Fibroblast of skin of scalp (primary cell): ENCODE results near the gene CD9.

ENCODE experiments used
- DNase-seq: peaks from one replicate; pipeline ENCODE4 v3.0.0-alpha.2; 2013

Gene CD9

DNA sequence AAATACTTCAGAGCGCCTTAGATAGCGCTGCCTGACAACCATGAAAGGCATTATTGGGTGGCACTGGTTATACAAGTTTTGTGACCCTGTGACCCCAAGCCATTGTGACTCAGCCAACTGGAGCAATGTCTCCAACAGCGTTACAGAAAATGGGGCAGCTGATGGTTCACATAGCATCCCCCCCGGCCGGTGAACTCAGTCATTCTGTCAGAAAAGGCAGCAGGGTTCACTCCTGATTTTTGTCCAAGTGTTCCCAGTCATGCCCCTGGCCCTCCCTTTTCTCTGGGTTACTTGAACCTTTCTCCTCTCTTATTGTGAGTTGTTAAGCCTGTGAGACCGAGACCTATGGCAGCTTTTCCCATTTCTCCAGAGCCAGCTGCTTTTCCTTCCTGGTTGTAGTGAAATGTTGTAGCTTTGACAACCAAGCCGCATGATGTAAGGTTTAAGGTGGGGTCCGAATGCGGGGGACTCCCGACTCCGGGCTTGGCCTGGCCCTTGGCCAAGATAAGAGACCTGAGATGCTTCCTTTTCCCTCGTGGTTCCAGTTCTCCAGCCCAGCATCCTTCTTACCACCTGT is 22.0 kb downstream of the CD9 start:
- DNase-seq = no peak

DNA sequence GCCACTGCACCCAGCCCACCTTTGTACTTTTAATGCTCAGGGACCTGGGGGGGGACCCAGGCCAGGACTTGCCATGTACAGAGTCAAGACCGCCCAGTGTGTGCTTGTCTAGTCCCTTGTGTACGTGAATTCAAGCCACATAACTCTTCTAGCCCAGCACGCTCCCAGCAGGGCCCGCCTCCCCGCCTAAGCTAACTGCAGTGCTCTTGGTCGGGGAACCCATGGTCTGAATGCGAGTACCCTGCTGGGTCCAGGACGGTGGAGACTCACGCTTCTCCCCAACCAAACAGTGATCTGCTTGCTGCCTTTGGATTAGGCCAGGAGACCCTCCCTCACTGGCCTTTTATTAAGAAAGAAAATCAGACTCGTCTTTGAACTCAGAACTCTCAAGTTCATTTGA is 23.3 kb downstream of the CD9 start:
- DNase-seq = no peak

GRCh38 chr12:6224550-6224949 is 24.4 kb downstream of the CD9 start:
- DNase-seq = no peak

DNA sequence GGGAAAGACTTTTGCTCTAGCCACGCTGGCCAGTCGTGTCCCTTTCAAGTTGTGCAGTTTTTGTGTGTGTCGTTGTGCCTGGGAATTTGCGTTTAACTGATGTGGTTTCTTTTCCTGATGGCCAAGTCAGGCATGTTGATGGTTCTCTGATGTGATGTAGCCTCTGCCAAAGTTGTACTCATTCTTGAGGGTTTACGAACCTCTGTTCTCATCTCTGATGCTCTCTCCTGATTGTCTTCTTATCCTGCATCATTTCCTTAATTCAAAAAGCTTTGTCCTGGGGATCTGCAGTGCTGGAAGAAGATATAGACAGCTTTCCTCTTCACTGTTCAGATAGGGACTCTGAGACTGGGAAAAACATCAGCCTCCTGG is 25.4 kb downstream of the CD9 start:
- DNase-seq = no peak

DNA sequence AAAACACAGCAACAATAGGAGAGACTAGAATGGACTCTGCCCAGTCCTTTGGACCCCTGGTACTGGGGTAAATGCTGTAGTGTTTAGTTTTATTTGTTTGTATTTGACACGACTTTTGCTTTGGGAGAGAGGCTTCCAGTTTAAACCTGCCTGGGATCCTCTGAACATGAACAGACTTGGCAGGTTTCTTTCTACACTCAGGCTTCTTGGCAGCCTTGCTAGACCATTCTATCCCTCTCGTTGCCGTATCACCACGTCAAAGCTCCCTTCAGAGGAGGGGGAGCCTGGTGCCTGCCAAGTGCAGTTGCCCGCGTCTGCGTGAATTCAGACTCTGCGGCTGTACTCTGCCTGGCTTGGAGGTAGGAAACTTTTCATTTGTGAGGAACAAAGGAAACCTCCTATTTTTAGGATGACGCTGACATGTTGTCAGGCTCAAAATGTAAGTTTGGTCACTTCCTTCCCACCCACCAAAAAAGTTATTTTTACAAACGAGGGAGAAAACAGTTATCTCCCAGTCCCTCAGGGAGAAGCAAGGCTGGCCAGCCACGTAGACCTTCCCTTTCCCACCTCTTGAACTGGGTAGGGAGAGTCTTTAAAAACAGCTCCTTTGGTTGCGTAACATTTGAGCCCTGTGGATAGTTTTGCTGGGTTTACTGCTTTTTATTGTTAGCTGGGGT is 25.9 kb downstream of the CD9 start:
- DNase-seq = no peak

DNA sequence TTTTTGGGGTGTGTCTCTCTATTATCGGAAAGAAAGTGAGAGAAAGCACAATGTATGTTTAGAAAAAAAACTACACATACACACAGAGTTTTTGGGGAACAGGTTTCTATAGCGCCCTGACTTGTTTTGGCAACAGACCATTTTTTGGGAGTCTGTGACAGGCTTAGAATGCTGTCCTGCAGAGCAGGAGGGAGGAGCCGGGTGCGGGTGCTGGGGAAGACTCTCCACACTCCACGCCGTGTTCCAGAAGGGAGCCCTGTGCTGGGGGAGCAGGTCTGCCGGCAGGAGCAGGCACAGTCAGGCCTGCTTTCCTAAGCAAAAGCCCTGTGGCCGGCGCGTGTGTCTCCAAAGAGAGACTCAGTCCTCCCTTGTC is 26.5 kb downstream of the CD9 start:
- DNase-seq = no peak

GRCh38 chr12:6228535-6229223 is 28.5 kb downstream of the CD9 start:
- no peak for DNase-seq

DNA sequence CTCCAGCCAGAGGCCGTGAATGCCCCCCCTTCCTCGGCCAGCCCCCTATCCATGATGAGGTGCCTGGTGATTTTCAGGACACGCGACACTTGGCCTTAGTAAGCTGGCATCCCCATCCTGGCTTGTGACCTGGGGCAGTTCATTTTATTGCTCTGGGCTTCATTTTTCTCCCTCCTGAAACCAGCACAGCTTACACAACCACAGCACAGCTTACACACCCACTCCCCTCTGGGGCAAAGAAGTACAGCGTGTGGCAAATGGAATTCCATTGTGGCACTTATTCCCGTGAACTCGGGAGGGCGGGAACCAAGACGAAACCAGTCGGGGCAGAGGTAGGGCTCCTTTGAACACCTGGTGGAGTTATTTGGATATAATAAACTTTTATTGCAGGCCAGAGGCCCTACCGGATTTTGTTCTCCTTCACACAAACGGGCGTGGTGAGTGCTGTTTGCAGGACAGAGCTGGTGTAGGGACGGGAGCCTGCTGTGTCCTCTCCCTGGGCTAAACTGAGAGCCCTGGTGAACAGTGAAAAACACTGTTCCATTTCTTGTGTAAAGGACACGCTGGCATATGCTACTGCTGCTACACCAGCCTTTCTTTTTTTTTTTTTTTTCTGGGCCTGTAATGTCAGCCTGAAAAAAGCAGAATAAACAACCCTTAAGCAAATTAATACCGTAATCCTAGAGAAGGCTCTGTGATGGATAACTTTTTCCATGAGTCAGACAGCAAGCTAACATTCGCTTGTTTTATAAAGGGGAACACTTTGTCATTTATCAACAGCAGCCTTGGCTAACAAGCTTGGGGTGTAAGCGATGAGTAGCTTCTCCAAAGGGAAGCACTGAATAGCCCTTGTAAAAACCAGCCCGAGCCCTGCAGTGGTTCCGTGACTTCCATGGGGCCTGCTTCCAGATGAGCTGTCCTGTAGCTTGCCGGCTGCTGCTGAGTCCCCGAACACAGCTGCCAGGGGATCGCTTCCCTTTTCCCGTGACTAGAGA is 29.3 kb downstream of the CD9 start:
- peak; percentile 81 for DNase-seq

- DNase-seq = peak; percentile 50
Observed at GRCh38 chr12:6230321-6231110, 30.3 kb downstream of the CD9 start.

GRCh38 chr12:6231359-6232268 is 31.4 kb downstream of the CD9 start:
- no peak for DNase-seq

- no peak for DNase-seq
Observed at GRCh38 chr12:6233121-6233971, 33.1 kb downstream of the CD9 start.

GRCh38 chr12:6234214-6234613 is 34.0 kb downstream of the CD9 start:
- DNase-seq = peak; percentile 58

GRCh38 chr12:6234906-6235305 is 34.7 kb downstream of the CD9 start:
- no peak for DNase-seq

DNA sequence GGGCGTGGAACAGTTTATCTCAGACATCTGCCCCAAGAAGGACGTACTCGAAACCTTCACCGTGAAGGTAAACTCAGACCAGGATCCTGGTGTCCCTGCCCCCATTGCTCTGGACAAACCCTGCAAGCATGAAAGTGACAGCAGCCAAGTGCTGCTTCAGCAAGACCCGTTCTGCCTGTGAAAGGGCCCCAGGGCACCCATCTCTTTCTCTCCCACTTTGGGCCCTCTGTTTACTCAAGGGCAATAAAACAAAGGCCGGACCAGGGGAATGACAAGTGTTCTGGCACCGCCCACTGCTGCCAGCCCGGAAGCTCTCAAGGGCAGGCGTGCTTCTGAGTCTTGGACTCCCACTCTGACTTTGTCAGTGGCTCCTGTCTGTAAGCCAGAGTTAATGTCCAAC is 35.3 kb downstream of the CD9 start:
- no peak for DNase-seq

DNA sequence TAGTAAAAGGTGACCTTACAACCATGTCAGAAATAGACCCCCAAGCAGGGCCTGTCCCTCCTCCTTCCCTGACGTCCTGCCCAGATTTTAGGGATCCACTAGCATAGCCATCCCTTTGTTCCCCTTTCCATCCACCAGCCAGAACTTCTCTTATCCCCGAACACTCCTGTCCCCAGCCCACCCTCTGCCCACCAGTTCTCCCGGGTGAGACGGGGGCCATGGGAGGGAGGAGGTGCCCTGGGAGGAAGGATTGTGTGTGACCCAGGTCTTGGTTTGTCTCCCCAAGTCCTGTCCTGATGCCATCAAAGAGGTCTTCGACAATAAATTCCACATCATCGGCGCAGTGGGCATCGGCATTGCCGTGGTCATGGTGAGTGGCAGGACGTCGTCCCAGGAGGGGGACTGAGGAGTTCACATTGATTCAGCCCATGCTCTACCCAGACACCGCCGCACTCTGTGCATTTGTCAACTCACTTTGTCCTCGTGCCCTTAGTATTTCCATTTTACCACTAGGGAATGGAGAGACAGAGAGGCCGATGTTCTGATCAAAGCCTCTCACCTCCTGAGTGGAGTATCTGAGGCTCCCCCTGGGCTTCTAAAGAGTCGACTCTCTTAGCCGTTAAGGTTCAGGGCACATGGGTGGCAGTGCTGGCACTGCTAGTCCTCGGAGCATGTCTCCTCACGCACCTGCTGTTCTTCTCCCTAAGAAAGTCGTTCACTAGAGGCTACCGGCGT is 35.9 kb downstream of the CD9 start:
- DNase-seq = no peak

GRCh38 chr12:6236641-6236940 is 36.4 kb downstream of the CD9 start:
- no peak for DNase-seq

GRCh38 chr12:6237830-6238229 is 37.6 kb downstream of the CD9 start:
- no peak for DNase-seq

- no peak for DNase-seq
Observed at GRCh38 chr12:6238875-6239274, 38.7 kb downstream of the CD9 start.

DNA sequence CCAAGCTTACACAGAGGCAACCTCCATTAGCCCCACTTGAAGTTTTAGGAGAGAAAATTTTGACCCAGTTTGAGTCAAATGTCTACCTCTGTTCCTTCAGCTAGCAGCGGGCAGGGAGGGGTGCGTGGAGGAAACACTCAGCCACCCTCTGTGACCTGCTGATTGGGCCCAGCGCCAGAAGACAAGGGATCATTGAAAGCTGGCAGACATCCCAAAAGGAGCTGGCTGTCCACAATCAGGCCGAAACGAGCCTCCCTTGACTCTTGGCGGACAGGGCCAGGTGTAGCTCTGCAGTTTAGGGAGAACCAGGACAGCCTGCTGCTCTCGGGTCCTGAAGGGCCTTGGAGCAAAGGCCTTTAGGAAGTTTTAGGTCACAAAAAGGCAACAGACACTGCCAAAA is 41.3 kb downstream of the CD9 start:
- DNase-seq = no peak

DNA sequence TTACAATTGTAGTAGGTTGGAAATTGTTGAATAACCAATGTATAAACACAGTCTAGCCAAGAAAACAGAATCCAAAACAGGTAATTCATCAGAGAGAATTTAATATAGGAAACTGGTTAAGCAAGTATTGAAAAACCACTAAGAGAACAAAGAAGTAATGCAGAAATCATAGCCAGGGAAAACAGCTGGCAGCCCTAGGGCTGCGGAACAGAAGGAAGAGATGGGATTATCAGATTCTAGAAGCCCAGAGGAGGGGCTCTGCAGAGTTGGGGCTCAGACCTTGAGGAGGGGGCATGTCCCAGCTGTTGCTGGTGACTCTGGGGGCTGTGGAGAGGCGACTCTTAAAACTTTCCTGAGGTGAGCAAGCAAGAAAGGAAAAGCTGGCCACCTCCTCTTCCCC is 49.4 kb downstream of the CD9 start:
- DNase-seq = no peak
